Measurements from ENCODE around the gene WSCD2.

Gene WSCD2

GRCh38 chr12:108129017-108129812, at the start of gene WSCD2:
WSCD2 (plus strand) TSS chr12:108129288; CDS start chr12:108195833, 66,545 bp downstream.
- DNase-seq = peak; percentile 1 to 7

- DNase-seq = no peak
Measured at GRCh38 chr12:108079721-108080120, 49.4 kb upstream of the WSCD2 start.

GRCh38 chr12:108080363-108080762, 48.7 kb upstream of the WSCD2 start:
- DNase-seq = no peak

- no peak for DNase-seq
Measured at GRCh38 chr12:108082485-108082884, 46.6 kb upstream of the WSCD2 start.

- DNase-seq = no peak
Measured at GRCh38 chr12:108087900-108088299, 41.2 kb upstream of the WSCD2 start.

- no peak for DNase-seq
Measured at GRCh38 chr12:108090107-108090899, 38.8 kb upstream of the WSCD2 start.

- DNase-seq = no peak
Measured at GRCh38 chr12:108090932-108091678, 38.0 kb upstream of the WSCD2 start.

GRCh38 chr12:108091679-108092051, 37.4 kb upstream of the WSCD2 start:
- no peak for DNase-seq

GRCh38 chr12:108093209-108093608, 35.9 kb upstream of the WSCD2 start:
- DNase-seq = no peak

GRCh38 chr12:108094056-108094649, 34.9 kb upstream of the WSCD2 start:
- no peak for DNase-seq

- no peak for DNase-seq
Measured at GRCh38 chr12:108097160-108097911, 31.8 kb upstream of the WSCD2 start.

GRCh38 chr12:108098374-108098773, 30.7 kb upstream of the WSCD2 start:
- no peak for DNase-seq

GRCh38 chr12:108099073-108099472, 30.0 kb upstream of the WSCD2 start:
- no peak for DNase-seq

- no peak for DNase-seq
Measured at GRCh38 chr12:108099778-108100489, 29.2 kb upstream of the WSCD2 start.

- no peak for DNase-seq
Measured at GRCh38 chr12:108101605-108102175, 27.4 kb upstream of the WSCD2 start.

- DNase-seq = no peak
Measured at GRCh38 chr12:108102363-108102762, 26.7 kb upstream of the WSCD2 start.

- no peak for DNase-seq
Measured at GRCh38 chr12:108103087-108103486, 26.0 kb upstream of the WSCD2 start.

- DNase-seq = no peak
Measured at GRCh38 chr12:108103517-108103916, 25.6 kb upstream of the WSCD2 start.

- no peak for DNase-seq
Measured at GRCh38 chr12:108104657-108105056, 24.4 kb upstream of the WSCD2 start.

- no peak for DNase-seq
Measured at GRCh38 chr12:108106599-108106998, 22.5 kb upstream of the WSCD2 start.

- no peak for DNase-seq
Measured at GRCh38 chr12:108107293-108107692, 21.8 kb upstream of the WSCD2 start.

Measured in Kasumi-1 (cell line).